Erythroblast (primary cell): ENCODE measurements around the gene OMA1.

Experiments
- GATA1 ChIP-seq: IDR thresholded peaks from 2 replicates; pipeline ENCODE4 v1.6.1; 2011; ENCODE audit warnings: low read depth, mild to moderate bottlenecking, control low read depth, low read length, moderate library complexity
- POLR2A ChIP-seq: IDR thresholded peaks from 2 replicates; pipeline ENCODE4 v1.6.1; 2011; ENCODE audit warnings: mild to moderate bottlenecking, low read length

DNA sequence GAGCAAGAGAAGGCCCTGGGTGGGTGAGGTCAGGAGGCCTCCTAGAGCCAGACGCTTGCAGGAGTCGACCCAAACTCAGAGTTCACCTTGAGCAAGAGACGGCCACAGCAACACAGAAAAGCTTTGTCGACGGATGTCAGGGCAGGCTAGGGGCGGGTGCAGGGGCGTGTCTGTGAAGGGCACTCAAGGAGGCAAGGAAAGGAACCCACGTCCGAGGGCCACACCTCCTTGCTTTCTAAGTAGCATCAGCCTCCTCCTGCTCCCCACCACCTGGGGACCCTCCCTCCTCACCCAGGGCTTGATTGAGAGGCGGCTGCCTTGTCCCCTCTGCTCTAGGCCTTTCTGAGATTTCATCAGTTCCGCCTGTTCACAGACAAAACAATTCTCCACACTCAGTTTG lies 92.1 kb downstream of the OMA1 start:
- TF ChIP-seq POLR2A (no peak), GATA1 (no peak)
